ENCODE data around the gene TRIM28. TPM values are rescaled to one million over a fixed set of nuclear protein-coding genes. Genes with fewer than 3 reads are reported as not detected.

The TRIM28 gene
- total RNA-seq, 2 experiments from 2014 or later = 527 to 550 TPM

DNA sequence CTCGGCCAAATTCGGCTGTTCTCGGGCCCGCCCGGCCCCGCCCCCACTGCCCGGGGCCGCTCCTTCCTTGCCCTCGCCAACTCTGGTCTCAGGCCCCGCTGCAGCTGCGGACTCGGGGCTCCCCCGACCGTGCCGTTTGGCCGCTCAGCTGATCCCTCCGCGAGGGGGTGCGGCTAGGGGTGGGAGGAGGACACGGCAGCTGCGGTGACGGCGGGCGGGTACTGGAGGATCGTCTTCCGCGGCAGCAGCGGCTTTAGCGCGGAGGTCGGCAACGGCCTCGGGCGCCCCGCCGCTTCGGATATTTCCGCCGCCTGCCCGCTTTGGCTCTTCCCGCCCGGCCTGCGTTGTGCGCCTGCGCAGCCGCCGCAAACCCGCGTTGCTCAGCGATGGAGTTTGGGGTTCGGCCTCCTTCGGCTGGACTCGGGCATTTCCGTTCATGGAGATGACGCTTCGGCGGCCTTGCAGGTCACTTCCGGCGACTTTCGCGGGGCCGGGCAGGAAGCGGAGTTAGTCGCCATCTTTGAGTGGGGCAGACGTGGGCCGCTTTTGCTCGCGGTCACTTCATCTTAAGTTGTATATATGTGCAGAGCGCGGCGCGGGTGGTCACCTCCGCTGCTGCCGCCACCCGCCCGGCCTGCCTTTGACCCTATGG lies 14.9 kb downstream of the TRIM28 start:
- ChIA-PET POLR2A (interaction anchor here (1.1 to 4.2 kb wide), 5 partner anchors 8 to 40 kb away, joined by 3 to 39 read pairs (median 3); partner anchors contain the start of genes TRIM28 and ZBTB45), CTCF (interaction anchor here (1.0 to 1.8 kb wide), 3 partner anchors 17 to 45 kb away, joined by 5 to 7 read pairs (median 6); partner anchors contain the start of gene ZBTB45)
- ATAC-seq (peak; percentile 69), DNase-seq (peak; percentile 100)
- TF ChIP-seq, protein P1, sequence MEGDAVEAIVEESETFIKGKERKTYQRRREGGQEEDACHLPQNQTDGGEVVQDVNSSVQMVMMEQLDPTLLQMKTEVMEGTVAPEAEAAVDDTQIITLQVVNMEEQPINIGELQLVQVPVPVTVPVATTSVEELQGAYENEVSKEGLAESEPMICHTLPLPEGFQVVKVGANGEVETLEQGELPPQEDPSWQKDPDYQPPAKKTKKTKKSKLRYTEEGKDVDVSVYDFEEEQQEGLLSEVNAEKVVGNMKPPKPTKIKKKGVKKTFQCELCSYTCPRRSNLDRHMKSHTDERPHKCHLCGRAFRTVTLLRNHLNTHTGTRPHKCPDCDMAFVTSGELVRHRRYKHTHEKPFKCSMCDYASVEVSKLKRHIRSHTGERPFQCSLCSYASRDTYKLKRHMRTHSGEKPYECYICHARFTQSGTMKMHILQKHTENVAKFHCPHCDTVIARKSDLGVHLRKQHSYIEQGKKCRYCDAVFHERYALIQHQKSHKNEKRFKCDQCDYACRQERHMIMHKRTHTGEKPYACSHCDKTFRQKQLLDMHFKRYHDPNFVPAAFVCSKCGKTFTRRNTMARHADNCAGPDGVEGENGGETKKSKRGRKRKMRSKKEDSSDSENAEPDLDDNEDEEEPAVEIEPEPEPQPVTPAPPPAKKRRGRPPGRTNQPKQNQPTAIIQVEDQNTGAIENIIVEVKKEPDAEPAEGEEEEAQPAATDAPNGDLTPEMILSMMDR (IDR thresholded peaks at IDR 0.05) = no peak
- H3K4me1 Mint-ChIP-seq (ENCODE audit: low read depth) = peaks cover 53% of the 10 kb centered on the region
- peak overlapping the region; percentile 99 for H3K27ac Mint-ChIP-seq
- peak overlapping the region; percentile 98 for H3K4me3 Mint-ChIP-seq
- no peaks in the 10 kb centered on the region for H3K27me3 Mint-ChIP-seq
- intact Hi-C loops (cut with micrococcal nuclease) = no loop called here
- peaks cover 54% of the 10 kb centered on the region for H3K36me3 Mint-ChIP-seq (ENCODE audit: low read depth)
- no peaks in the 10 kb centered on the region for H3K9me3 Mint-ChIP-seq

DNA sequence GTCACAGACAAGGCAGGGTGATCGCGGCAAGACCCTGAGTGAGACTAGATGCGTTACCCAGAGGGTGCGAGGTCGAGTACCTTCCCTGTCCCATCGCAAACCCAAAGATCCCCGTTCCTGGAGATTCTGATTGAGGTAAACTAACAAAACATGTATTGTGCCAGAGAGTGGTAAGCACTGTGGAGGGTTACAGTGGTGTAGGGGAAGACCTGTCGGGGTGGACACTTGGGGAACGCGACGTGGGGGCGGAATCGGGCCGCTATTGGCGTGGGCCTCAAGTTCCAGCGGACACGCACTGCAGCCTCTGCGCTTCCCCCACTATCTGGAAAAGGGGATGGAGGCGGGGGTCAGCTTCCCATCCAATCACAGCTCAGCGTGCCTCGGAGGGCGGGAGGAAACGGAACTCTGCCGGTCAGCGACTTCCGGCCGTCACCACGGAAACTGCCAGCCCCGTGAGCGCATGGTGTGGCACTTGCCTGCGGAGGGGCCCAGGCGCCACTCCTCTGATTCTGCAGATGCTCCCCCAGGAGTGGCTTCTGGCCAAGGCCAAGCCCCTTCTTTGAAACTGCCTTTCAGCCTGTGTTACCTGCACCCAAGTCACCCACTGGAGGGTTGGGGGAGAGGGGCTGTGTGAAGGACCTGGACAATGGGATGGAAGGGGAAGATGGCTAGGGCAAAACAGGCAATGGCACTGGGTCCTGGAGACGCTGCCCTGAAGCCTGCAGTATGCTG lies 15.6 kb downstream of the TRIM28 start:
- peak; percentile 85 for DNase-seq

DNA sequence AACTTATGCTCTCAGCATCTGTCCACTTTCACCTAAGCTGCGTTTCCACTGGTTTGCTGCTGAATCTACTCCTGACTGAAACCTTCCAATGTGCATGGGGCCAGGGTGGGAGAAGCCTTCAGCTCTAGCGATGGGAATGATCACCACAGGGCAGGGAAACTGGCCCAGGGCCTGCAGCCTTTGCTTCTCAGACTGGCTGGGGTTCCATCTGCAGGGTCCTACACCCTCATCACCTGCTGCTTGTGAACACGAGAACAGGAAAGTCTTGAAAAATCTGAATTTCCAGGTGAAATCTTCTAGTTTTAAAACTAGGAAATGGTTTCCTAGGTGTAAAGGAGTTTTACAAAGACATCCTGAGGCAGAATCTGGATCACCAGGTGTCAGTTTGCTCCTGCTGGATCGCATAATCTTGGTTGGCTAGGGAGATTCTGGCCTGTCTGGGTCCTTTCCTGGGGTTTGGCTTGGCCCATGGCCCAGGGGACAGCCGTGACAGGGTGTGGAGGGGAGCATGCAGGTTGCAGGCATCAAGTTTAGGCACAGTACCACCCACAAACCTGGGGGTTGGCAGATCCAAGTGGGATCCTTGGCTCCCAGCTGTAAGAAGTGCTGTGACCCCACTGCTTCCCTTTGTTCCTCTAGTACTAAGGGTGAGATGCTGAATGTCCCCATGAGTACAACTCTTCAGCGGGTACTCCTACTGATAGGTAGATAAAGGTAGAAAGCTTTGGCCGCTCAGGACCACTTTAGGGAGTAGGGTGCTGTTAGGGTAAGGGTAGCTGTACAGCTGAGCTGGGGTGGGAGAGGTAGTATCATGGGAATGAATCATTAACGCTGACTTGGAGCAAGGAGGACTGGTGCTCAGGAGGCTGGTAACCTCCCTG lies 16.4 kb downstream of the TRIM28 start:
- no peak for DNase-seq
- ChIA-PET CTCF (interaction anchor here (1.0 to 1.8 kb wide), 3 partner anchors 15 to 41 kb away, joined by 6 to 10 read pairs (median 7); partner anchors contain the start of gene ZBTB45), POLR2A (interaction anchor here (0.8 to 5.1 kb wide), 12 partner anchors 7 to 54 kb away, joined by 3 to 39 read pairs (median 14); partner anchors contain the start of genes CHMP2A, MZF1, TRIM28 and ZBTB45)
- Mint-ChIP-seq H3K27me3 (no peaks in the 10 kb centered on the region), H3K4me3 (peak overlapping the region; percentile 98), H3K27ac (peak overlapping the region; percentile 99), H3K4me1 (ENCODE audit: low read depth) (peaks cover 50% of the 10 kb centered on the region), H3K9me3 (no peaks in the 10 kb centered on the region), H3K36me3 (ENCODE audit: low read depth) (peaks cover 45% of the 10 kb centered on the region)
- intact Hi-C loops (cut with micrococcal nuclease) = no loop called here
- TF ChIP-seq, protein P1 (IDR thresholded peaks at IDR 0.05) = no peak
- ATAC-seq = no peak

More for the DNA sequence above, 15.6 kb downstream of the TRIM28 start:
- H3K27me3 Mint-ChIP-seq = no peaks in the 10 kb centered on the region
- CTCF ChIA-PET = interaction anchor here (1.0 to 1.8 kb wide), 2 partner anchors 16 to 40 kb away, joined by 6 to 7 read pairs; partner anchors contain the start of gene ZBTB45
- peak overlapping the region; percentile 99 for H3K27ac Mint-ChIP-seq
- intact Hi-C loops (cut with micrococcal nuclease) = no loop called here
- H3K4me3 Mint-ChIP-seq = peak overlapping the region; percentile 98
- POLR2A ChIA-PET = interaction anchor here (1.1 to 4.2 kb wide), 5 partner anchors 13 to 40 kb away, joined by 3 to 39 read pairs (median 5); partner anchors contain the start of genes MZF1, TRIM28 and ZBTB45
- ATAC-seq = peak; percentile 4
- H3K9me3 Mint-ChIP-seq = no peaks in the 10 kb centered on the region
- peaks cover 50% of the 10 kb centered on the region for H3K36me3 Mint-ChIP-seq (ENCODE audit: low read depth)
- TF ChIP-seq, protein P1 (IDR thresholded peaks at IDR 0.05) = no peak
- H3K4me1 Mint-ChIP-seq (ENCODE audit: low read depth) = peaks cover 53% of the 10 kb centered on the region

DNA sequence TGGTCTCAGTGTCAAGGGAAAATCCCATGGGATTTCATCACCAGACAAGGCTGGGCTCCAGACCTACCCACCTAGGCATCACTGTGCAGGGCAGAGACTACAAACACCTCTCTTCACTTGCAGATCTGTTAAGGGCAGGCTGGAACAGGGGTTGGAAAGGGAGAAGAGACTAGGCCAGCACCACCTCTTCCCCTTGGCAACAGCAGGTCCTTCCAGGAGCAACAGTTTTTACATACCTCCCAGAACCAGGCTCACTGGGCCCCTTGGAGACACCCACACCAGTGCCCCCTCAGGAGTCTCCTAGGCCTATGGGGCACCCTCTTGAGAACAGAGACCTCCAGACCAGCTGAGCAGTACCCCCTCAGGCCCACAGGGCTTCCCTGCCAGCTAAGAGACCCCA lies 17.1 kb downstream of the TRIM28 start:
- no peaks in the 10 kb centered on the region for H3K27me3 Mint-ChIP-seq
- ATAC-seq = no peak
- ChIA-PET CTCF (interaction anchor here (1.5 to 1.6 kb wide), 2 partner anchors 20 to 41 kb away, joined by 8 to 10 read pairs; partner anchors contain the start of gene ZBTB45), POLR2A (interaction anchor here (0.8 to 5.1 kb wide), 8 partner anchors 8 to 55 kb away, joined by 3 to 35 read pairs (median 16); partner anchors contain the start of genes CHMP2A, MZF1, TRIM28 and ZBTB45)
- H3K36me3 Mint-ChIP-seq (ENCODE audit: low read depth) = peaks cover 41% of the 10 kb centered on the region
- TF ChIP-seq, protein P1 (IDR thresholded peaks at IDR 0.05) = no peak
- peak overlapping the region; percentile 98 for H3K4me3 Mint-ChIP-seq
- H3K27ac Mint-ChIP-seq = peak overlapping the region; percentile 99
- peaks cover 47% of the 10 kb centered on the region for H3K4me1 Mint-ChIP-seq (ENCODE audit: low read depth)
- DNase-seq = no peak
- no peaks in the 10 kb centered on the region for H3K9me3 Mint-ChIP-seq
- intact Hi-C loops (cut with micrococcal nuclease) = no loop called here

Data from activated CD8-positive, alpha-beta T cell treated with anti-CD3 and anti-CD28 coated beads for 36 hours (primary cell).